ENCODE results near the gene NCDN. TPM values are rescaled to one million over a fixed set of nuclear protein-coding genes. Genes with fewer than 3 reads are reported as not detected.

Gene NCDN
- total RNA-seq, 1 donor from 2014 or later: 95.3 TPM

GRCh38 chr1:35561297-35561971 lies 3.8 kb downstream of the NCDN start:
- no peak for TF ChIP-seq CTCF (IDR thresholded peaks at IDR 0.05; ENCODE audit: partially characterized antibody, unreplicated experiment)
- H3K36me3 Mint-ChIP-seq (ENCODE audit: unreplicated experiment): no peaks in the 10 kb centered on the region
- H3K27me3 Mint-ChIP-seq (ENCODE audit: unreplicated experiment): peaks cover 27% of the 10 kb centered on the region
- peaks cover 18% of the 10 kb centered on the region for H3K9me3 Mint-ChIP-seq (ENCODE audit: unreplicated experiment)
- peak overlapping the region; percentile 100 for H3K27ac Mint-ChIP-seq (ENCODE audit: unreplicated experiment)
- peaks cover 48% of the 10 kb centered on the region for H3K4me1 Mint-ChIP-seq (ENCODE audit: low read depth, unreplicated experiment)
- DNase-seq: peak; percentile 80
- H3K4me3 Mint-ChIP-seq (ENCODE audit: unreplicated experiment): peak overlapping the region; percentile 85

GRCh38 chr1:35561972-35562680 lies 4.5 kb downstream of the NCDN start:
- no peaks in the 10 kb centered on the region for H3K36me3 Mint-ChIP-seq (ENCODE audit: unreplicated experiment)
- peaks cover 29% of the 10 kb centered on the region for H3K27me3 Mint-ChIP-seq (ENCODE audit: unreplicated experiment)
- peak overlapping the region; percentile 85 for H3K4me3 Mint-ChIP-seq (ENCODE audit: unreplicated experiment)
- H3K9me3 Mint-ChIP-seq (ENCODE audit: unreplicated experiment): peaks cover 19% of the 10 kb centered on the region
- no peak for DNase-seq
- peaks cover 54% of the 10 kb centered on the region for H3K4me1 Mint-ChIP-seq (ENCODE audit: low read depth, unreplicated experiment)
- H3K27ac Mint-ChIP-seq (ENCODE audit: unreplicated experiment): peak overlapping the region; percentile 100
- no peak for TF ChIP-seq CTCF (IDR thresholded peaks at IDR 0.05; ENCODE audit: partially characterized antibody, unreplicated experiment)

GRCh38 chr1:35563166-35563565 lies 5.6 kb downstream of the NCDN start:
- Mint-ChIP-seq H3K27ac (ENCODE audit: unreplicated experiment) (no peak overlapping the region), H3K27me3 (ENCODE audit: unreplicated experiment) (peaks cover 25% of the 10 kb centered on the region), H3K9me3 (ENCODE audit: unreplicated experiment) (peaks cover 14% of the 10 kb centered on the region), H3K36me3 (ENCODE audit: unreplicated experiment) (no peaks in the 10 kb centered on the region), H3K4me1 (ENCODE audit: low read depth, unreplicated experiment) (peaks cover 54% of the 10 kb centered on the region), H3K4me3 (ENCODE audit: unreplicated experiment) (no peak overlapping the region)
- no peak for DNase-seq
- TF ChIP-seq CTCF (IDR thresholded peaks at IDR 0.05; ENCODE audit: partially characterized antibody, unreplicated experiment): no peak

- peaks cover 24% of the 10 kb centered on the region for H3K27me3 Mint-ChIP-seq (ENCODE audit: unreplicated experiment)
- H3K27ac Mint-ChIP-seq (ENCODE audit: unreplicated experiment): peak overlapping the region; percentile 50
- peak overlapping the region; percentile 58 for H3K4me3 Mint-ChIP-seq (ENCODE audit: unreplicated experiment)
- TF ChIP-seq CTCF (IDR thresholded peaks at IDR 0.05; ENCODE audit: partially characterized antibody, unreplicated experiment): peak; percentile 82
- peaks cover 14% of the 10 kb centered on the region for H3K9me3 Mint-ChIP-seq (ENCODE audit: unreplicated experiment)
- H3K4me1 Mint-ChIP-seq (ENCODE audit: low read depth, unreplicated experiment): peaks cover 51% of the 10 kb centered on the region
- DNase-seq: peak; percentile 87
- no peaks in the 10 kb centered on the region for H3K36me3 Mint-ChIP-seq (ENCODE audit: unreplicated experiment)
These were observed 6.7 kb downstream of the NCDN start for GRCh38 chr1:35564037-35564883.

Data from glutamatergic neuron (in vitro differentiated cells).